ENCODE results near the gene CSTB. TPM values are rescaled to one million over a fixed set of nuclear protein-coding genes. Genes with fewer than 3 reads are reported as not detected.

CSTB gene
- total and polyA plus RNA-seq, 2 donors (not counting 3 experiments of a cell fraction or from before 2014, with no cell fraction given): 65.8 to 83.7 TPM

DNA sequence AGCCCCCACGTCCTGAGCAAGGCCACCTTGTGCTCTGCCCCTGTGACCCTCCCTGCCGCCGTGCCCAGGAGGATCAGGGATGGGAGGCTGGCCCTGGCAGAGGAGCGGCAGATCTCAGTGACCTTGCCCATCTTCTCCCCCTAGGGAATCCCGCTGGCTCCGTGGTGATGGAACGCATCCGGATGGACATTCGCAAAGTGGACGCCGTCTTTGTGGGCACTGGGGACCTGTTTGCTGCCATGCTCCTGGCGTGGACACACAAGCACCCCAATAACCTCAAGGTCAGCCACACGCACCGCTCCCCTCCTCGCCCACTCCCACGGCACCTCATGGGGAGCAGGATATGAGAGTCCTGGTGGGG is 22.7 kb downstream of the CSTB start:
- peaks cover 3 to 16% of the 10 kb centered on the region in 2 experiments for H3K36me3 ChIP-seq (ENCODE audit: control insufficient read depth in 2 of 2, extremely low read depth in 1 of 2, insufficient read depth in 2 of 2, low read length in 2 of 2)
- no peaks in the 10 kb centered on the region for H3K27me3 ChIP-seq (ENCODE audit: control insufficient read depth in 2 of 2, insufficient read depth in 2 of 2, low read length in 2 of 2)
- no peak overlapping the region for H3K4me3 ChIP-seq (replicated peaks in 1 of 3; ENCODE audit: insufficient read depth in 1 of 3, low read depth in 1 of 3, low read length in 3 of 3)
- H3K27ac ChIP-seq (ENCODE audit: insufficient read depth, low read depth, low read length): no peak overlapping the region
- H3K79me2 ChIP-seq (ENCODE audit: control insufficient read depth, insufficient read depth, low read length): no peaks in the 10 kb centered on the region
- dilution Hi-C loops (cut with MboI; ENCODE audit: extremely low pct_ligation_motif_present, low sequenced_read_pairs): no loop called here
- TF ChIP-seq GATA2 (IDR thresholded peaks at IDR 0.05; ENCODE audit: insufficient read depth, insufficient read length, low read depth, low read length): no peak
- no peak for TF ChIP-seq POLR2AphosphoS5 (IDR thresholded peaks at IDR 0.05; ENCODE audit: insufficient read depth, low read depth, low read length)
- TF ChIP-seq, protein P1, sequence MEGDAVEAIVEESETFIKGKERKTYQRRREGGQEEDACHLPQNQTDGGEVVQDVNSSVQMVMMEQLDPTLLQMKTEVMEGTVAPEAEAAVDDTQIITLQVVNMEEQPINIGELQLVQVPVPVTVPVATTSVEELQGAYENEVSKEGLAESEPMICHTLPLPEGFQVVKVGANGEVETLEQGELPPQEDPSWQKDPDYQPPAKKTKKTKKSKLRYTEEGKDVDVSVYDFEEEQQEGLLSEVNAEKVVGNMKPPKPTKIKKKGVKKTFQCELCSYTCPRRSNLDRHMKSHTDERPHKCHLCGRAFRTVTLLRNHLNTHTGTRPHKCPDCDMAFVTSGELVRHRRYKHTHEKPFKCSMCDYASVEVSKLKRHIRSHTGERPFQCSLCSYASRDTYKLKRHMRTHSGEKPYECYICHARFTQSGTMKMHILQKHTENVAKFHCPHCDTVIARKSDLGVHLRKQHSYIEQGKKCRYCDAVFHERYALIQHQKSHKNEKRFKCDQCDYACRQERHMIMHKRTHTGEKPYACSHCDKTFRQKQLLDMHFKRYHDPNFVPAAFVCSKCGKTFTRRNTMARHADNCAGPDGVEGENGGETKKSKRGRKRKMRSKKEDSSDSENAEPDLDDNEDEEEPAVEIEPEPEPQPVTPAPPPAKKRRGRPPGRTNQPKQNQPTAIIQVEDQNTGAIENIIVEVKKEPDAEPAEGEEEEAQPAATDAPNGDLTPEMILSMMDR (IDR thresholded peaks at IDR 0.05; ENCODE audit: extremely low read depth in 1 of 2, insufficient read depth in 1 of 2, low read depth in 1 of 2, low read length in 2 of 2): no peak
- TF ChIP-seq JUN (IDR thresholded peaks at IDR 0.05; ENCODE audit: borderline replicate concordance, insufficient read depth, insufficient read length, low read depth): no peak
- TF ChIP-seq, protein P2, sequence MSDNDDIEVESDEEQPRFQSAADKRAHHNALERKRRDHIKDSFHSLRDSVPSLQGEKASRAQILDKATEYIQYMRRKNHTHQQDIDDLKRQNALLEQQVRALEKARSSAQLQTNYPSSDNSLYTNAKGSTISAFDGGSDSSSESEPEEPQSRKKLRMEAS (IDR thresholded peaks at IDR 0.05; ENCODE audit: insufficient read depth, insufficient read length): no peak
- TF ChIP-seq EZH2 (IDR thresholded peaks at IDR 0.05; ENCODE audit: borderline replicate concordance, low read depth, low read length, severe bottlenecking): no peak
- no peak for TF ChIP-seq MYC (IDR thresholded peaks at IDR 0.05; ENCODE audit: low read depth, low read length)
- no peak for TF ChIP-seq FOS (IDR thresholded peaks at IDR 0.05; ENCODE audit: borderline replicate concordance, insufficient read depth, low read length)
- TF ChIP-seq POLR2A (IDR thresholded peaks at IDR 0.05; ENCODE audit: low read depth, low read length): no peak
- no peaks in the 10 kb centered on the region for H4K20me1 ChIP-seq (replicated peaks; ENCODE audit: control insufficient read depth, extremely low read depth, insufficient read depth, low read length)
- DNase-seq (ENCODE audit: low read depth, low spot score) (no peak), FAIRE-seq (no peak)
- no peak overlapping the region for H3K4me2 ChIP-seq (ENCODE audit: insufficient read depth, low read length)
- BruUV-seq (replicated peaks): no TSS peak
- H3K9ac ChIP-seq (replicated peaks; ENCODE audit: extremely low read depth, insufficient read depth, low read length): no peak overlapping the region
- no peaks in the 10 kb centered on the region for H3K9me1 ChIP-seq (replicated peaks; ENCODE audit: control insufficient read depth, extremely low read depth, insufficient read depth, low read length)
- no peaks in the 10 kb centered on the region for H3K4me1 ChIP-seq (ENCODE audit: control insufficient read depth, extremely low read depth, insufficient read depth, low read length)
- no peaks in the 10 kb centered on the region for H3K9me3 ChIP-seq (replicated peaks; ENCODE audit: control insufficient read depth, insufficient read depth, low read length)
- ChIA-PET CTCF (no interaction called here), POLR2A (no interaction called here)
- H2AFZ ChIP-seq (ENCODE audit: low read depth, low read length): no peak overlapping the region
- intact Hi-C loops (cut with micrococcal nuclease): no loop called here
